Measurements from ENCODE around the gene ALDH9A1. TPM values are rescaled to one million over a fixed set of nuclear protein-coding genes. Genes with fewer than 3 reads are reported as not detected.
"Not testable (repeated sequence)": the region's sequence is repeated elsewhere in the genome, so short reads cannot be mapped to it uniquely, and the experiment has no call there.

Gene ALDH9A1
- total RNA-seq, 1 donor from 2014 or later = 46.8 TPM

GRCh38 chr1:165734906-165735305 lies 36.5 kb upstream of the ALDH9A1 start:
- Histone ChIP-seq H3K27me3 (ENCODE audit: control insufficient read depth, insufficient read depth, low read length) (no peaks in the 10 kb centered on the region), H3K4me3 (ENCODE audit: low read depth, low read length) (no peak overlapping the region), H3K36me3 (ENCODE audit: control insufficient read depth, insufficient read depth, low read length) (peaks cover 1% of the 10 kb centered on the region)
- no peak for TF ChIP-seq CTCF (IDR thresholded peaks at IDR 0.05; ENCODE audit: insufficient read depth, low read length, poor library complexity, severe bottlenecking)
- DNase-seq (ENCODE audit: low read depth) = no peak

- H3K27me3 ChIP-seq (ENCODE audit: control insufficient read depth, insufficient read depth, low read length) = no peaks in the 10 kb centered on the region
- no peak for DNase-seq (ENCODE audit: low read depth)
- H3K4me3 ChIP-seq (ENCODE audit: low read depth, low read length) = no peak overlapping the region
- no peak for TF ChIP-seq CTCF (IDR thresholded peaks at IDR 0.05; ENCODE audit: insufficient read depth, low read length, poor library complexity, severe bottlenecking)
- H3K36me3 ChIP-seq (ENCODE audit: control insufficient read depth, insufficient read depth, low read length) = no peaks in the 10 kb centered on the region
Measured at GRCh38 chr1:165726841-165727240, 28.5 kb upstream of the ALDH9A1 start.

GRCh38 chr1:165726169-165726568 lies 27.8 kb upstream of the ALDH9A1 start:
- no peak for TF ChIP-seq CTCF (IDR thresholded peaks at IDR 0.05; ENCODE audit: insufficient read depth, low read length, poor library complexity, severe bottlenecking)
- no peak for DNase-seq (ENCODE audit: low read depth)
- Histone ChIP-seq H3K36me3 (ENCODE audit: control insufficient read depth, insufficient read depth, low read length) (no peaks in the 10 kb centered on the region), H3K27me3 (ENCODE audit: control insufficient read depth, insufficient read depth, low read length) (no peaks in the 10 kb centered on the region), H3K4me3 (ENCODE audit: low read depth, low read length) (no peak overlapping the region)

GRCh38 chr1:165717918-165718515 lies 19.7 kb upstream of the ALDH9A1 start:
- Histone ChIP-seq H3K4me3 (ENCODE audit: low read depth, low read length) (no peak overlapping the region), H3K36me3 (ENCODE audit: control insufficient read depth, insufficient read depth, low read length) (no peaks in the 10 kb centered on the region), H3K27me3 (ENCODE audit: control insufficient read depth, insufficient read depth, low read length) (no peaks in the 10 kb centered on the region)
- DNase-seq (ENCODE audit: low read depth) = no peak
- TF ChIP-seq CTCF (IDR thresholded peaks at IDR 0.05; ENCODE audit: insufficient read depth, low read length, poor library complexity, severe bottlenecking) = peak; percentile 82

- not testable (repeated sequence) for H3K4me3 ChIP-seq (ENCODE audit: low read depth, low read length); DNase-seq (ENCODE audit: low read depth); H3K36me3 ChIP-seq (ENCODE audit: control insufficient read depth, insufficient read depth, low read length); H3K27me3 ChIP-seq (ENCODE audit: control insufficient read depth, insufficient read depth, low read length)
Measured at GRCh38 chr1:165716265-165717051, 18.1 kb upstream of the ALDH9A1 start.

GRCh38 chr1:165712764-165713163 lies 14.4 kb upstream of the ALDH9A1 start:
- H3K36me3 ChIP-seq (ENCODE audit: control insufficient read depth, insufficient read depth, low read length) = no peaks in the 10 kb centered on the region
- H3K27me3 ChIP-seq (ENCODE audit: control insufficient read depth, insufficient read depth, low read length) = no peaks in the 10 kb centered on the region
- TF ChIP-seq CTCF (IDR thresholded peaks at IDR 0.05; ENCODE audit: insufficient read depth, low read length, poor library complexity, severe bottlenecking) = no peak
- no peak for DNase-seq (ENCODE audit: low read depth)
- H3K4me3 ChIP-seq (ENCODE audit: low read depth, low read length) = no peak overlapping the region
